Right hindlimb (tissue), 1 donor: ENCODE data around the gene SMYD3.
"Not testable (repeated sequence)": the region's sequence is repeated elsewhere in the genome, so short reads cannot be mapped to it uniquely, and the experiment has no call there.

Experiments
- DNase-seq: peaks from one replicate; pipeline ENCODE4 v3.0.0-alpha.2; 2018

The SMYD3 gene

GRCh38 chr1:245965398-245965797 lies 541.7 kb downstream of the SMYD3 start:
- no peak for DNase-seq

DNA sequence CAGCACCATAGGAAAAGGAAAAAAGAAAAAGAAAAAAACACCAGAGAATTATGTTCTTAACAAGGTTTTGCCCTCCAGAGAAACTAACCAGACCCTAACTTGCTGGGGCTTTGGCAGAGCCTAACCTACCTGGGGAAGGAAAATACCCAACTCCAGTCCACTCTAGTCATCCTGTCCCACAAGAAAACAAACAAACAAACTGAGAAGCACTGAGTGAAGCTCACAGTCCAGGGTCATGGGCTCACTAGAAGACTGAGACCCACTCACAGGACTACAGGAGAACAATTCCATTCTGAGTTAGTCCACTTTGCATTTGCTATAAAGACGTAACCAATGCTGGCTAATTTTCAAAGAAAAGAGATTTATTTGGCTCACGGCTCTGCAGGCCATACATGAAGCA lies 543.4 kb downstream of the SMYD3 start:
- no peak for DNase-seq

DNA sequence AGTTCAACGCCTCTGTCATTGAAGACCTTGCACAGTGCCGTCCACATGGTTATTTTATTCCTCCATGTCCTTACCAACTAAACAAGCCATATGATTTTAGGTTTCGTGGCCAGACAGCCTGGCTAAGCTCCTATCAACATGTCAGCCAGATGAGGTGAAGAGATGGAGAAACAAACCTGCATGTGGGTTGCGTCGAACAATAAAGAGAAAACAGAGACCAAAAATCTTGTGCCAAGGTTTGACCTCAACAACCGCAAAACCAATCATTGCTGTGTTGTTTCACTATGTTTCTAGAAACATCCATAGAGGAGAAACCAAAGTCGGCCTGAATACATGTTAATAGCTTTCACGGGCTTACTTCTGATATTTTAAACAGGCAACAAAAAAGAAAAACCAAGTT lies 544.6 kb downstream of the SMYD3 start:
- no peak for DNase-seq

DNA sequence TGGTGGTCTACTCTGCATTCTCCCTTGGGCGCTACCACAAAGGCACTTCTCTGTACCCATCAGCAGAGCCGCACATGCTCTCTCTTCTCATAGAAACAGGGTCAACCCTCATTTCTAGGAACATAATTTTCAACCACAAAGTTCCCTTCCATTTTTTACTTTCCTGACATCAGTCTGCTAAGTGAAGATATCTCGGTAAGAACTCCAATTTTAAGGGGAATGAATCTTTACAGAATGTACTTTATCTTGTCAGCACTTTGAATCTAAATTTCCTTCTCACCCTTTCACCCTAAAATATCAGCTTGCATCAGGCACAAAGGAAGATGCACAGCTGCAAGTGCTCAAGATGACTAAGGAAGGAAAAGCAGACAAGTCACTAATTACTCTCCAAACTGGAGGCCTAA lies 545.9 kb downstream of the SMYD3 start:
- DNase-seq, result no peak

- DNase-seq, result no peak
These were observed 546.9 kb downstream of the SMYD3 start for GRCh38 chr1:245960171-245960570.

DNA sequence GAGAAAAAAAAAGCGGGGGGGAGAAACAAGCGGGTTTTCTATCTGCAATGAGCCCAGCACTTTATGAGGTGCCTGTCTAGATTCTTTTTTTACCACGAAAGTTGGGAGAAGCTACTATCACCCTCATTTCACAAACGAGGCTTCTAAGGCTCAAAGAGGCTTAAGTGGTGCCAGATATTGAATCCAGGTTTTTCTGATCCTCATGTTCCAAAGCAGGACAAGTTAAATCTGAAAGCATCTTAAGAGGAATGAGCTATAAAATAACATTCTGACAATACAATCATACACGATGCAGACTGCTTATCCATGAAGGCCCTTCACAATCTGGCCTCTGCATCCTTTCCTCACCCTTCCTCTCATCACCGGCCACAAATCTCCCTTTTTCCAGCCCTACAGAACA lies 549.1 kb downstream of the SMYD3 start:
- DNase-seq, result no peak

DNA sequence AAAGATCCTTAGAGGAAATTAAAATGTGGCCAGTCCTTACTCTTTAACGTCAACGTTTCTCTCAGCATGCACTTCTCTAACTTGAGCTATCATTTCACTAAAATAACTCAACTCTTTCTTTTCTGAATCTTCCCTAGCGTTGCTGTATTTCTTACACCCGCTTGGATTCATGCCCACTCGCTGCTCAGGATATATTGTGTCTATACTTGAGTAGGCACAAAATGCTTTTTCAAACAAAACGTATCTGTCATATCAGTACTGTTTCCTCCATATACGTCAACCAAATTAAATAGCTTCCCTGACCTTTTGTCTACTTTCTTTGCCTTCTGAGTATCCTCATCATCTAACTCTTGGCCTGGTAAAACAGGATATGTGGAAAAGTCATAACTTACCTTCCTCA lies 549.7 kb downstream of the SMYD3 start:
- no peak for DNase-seq

DNA sequence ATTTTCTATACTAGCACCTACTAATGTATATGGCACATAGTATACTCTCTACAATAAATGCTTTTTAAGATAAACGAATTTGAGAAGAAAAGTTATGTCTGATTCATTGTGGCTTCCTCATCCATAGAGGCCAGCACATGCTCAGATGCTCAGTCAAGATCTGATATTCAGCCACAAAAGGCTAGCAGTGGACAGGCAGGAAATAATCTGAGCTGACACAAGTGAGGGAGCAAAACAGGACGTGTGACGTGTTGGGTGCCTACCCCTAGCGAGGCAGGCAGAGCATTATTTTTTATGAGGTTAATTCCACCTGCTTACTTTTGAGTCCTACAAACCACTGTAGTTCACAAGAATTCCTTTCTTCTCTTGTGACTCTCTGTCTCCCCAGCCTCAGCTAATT lies 550.9 kb downstream of the SMYD3 start:
- no peak for DNase-seq

- no peak for DNase-seq
These were observed 553.0 kb downstream of the SMYD3 start for GRCh38 chr1:245953876-245954660.

- no peak for DNase-seq
These were observed 554.6 kb downstream of the SMYD3 start for GRCh38 chr1:245952383-245953026.

- no peak for DNase-seq
These were observed 558.3 kb downstream of the SMYD3 start for GRCh38 chr1:245948786-245949185.

- no peak for DNase-seq
These were observed 560.2 kb downstream of the SMYD3 start for GRCh38 chr1:245946905-245947304.

DNA sequence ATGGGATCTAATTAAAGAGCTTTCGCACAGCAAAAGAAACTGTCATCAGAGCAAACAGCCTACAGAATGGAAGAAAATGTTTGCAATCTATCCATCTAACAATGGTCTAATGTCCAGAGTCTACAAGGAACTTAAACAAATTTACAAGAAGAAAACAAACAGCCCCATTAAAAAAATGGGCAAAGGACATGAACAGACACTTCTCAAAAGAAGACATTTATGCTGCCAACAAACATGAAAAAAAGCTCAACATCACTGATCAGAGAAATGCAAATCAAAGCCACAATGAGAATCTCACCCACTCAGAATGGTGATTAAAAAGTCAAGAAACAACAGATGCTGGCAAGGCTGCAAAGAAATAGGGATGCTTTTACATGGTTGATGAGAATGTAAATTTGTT lies 561.9 kb downstream of the SMYD3 start:
- DNase-seq, result not testable (repeated sequence)

- no peak for DNase-seq
These were observed 564.2 kb downstream of the SMYD3 start for GRCh38 chr1:245942856-245943255.

GRCh38 chr1:245941771-245942170 lies 565.3 kb downstream of the SMYD3 start:
- DNase-seq, result not testable (repeated sequence)

DNA sequence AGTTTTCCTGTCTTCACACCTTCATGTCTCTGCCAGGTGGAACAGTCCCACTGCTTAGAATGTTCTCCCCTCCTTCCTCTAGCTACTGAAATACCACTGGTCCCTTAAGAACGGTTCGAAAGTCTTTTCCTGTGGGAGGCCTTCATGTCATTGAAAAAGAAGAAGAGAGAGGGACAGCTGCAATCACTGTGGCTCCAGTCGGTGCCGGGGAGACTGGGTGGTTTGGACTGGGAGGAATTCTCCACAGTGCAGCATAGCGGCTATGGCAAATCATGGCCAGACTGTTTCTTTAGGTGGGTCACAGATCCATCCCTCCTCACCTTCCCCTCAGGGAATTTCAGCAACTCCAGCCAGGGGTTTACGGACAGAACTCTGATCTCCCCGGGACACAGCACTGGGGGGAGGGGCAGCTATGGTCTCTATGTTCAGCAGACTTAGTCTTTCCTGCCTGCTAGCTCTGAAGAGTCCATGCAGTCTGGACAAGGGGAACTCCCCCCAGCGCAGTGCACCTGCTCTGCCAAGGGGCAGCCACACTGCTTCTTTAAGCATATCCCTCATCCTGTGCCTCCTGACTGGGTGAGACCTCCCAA lies 567.2 kb downstream of the SMYD3 start:
- DNase-seq, result no peak

DNA sequence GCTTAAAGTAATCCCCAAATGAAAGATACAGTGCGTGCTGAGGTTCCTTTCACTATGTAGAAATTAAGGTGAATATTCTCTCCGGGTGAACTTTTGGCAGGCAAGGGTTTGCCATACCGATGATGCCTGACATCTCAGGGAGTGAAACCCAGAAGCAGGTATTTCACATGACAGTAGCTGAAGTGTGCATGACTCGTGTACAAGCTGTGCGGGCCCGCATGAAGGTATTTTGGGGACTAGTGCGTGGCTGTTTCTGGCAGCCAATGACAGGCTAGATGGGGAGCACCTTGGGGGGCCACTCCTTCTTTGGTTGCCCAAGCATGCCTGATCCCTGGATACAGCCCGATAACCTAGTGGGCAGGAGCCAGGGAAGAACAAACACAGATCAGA lies 569.0 kb downstream of the SMYD3 start:
- DNase-seq, result no peak

DNA sequence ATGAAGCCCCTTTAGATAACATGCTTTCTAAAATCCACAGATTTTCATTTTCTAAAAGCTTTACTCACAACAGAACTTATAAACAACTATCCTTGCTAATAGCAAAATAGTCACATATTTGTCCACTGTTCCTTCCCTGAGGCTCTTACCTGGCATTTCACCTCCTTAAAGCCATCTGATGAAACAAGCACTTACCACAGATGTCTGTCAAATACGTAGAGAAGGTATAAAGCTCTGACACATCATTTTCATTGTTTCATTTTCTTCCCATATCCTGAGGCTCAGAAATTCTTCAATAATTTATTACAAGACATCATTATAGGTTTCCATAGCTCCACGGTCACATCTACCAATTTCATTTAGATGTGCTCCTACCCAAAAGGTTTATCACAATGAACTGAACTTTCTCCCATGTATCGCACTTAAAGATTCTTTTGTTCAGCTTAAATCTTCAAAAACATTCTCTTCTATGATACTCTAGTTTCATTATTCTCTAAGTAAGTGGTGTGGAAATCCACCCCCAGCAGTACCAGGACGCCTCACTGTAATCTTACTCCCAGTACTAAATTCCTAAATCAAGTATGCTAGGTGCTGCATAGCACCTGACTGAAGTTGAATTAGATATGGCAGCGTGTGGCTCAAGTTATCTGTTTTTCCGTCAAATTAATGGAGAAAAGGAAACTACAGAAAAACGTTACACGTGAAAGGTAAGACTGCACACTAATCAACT lies 569.6 kb downstream of the SMYD3 start:
- no peak for DNase-seq

- DNase-seq, result no peak
These were observed 572.7 kb downstream of the SMYD3 start for GRCh38 chr1:245934409-245934808.

DNA sequence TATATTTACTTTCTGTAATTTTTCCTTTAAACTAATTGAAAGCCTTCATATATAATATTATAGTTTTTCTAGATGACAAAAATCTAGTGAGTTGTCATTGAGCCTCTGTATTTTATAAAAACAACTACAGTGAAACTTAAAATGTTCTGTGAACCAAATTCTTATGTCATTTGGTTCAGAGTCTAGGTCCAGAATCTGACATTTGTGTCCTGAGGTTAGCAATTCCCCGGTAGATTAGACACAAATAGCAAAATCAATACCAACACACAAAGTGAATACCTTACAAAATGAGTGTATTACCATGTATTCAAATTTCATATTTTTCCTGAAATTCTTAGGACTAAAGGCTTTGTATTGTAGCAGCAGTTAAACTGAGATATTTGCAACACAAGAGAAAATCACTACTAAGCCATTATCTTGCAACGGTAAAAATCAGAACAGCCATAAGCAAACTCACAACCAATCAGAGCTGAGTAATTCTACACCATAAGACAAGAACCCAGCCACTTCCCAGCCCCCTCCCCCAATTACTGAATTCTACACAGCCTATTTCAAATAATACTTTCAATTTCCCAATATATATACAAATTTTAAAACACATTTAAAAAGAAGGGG lies 573.5 kb downstream of the SMYD3 start:
- no peak for DNase-seq

- DNase-seq, result no peak
These were observed 574.6 kb downstream of the SMYD3 start for GRCh38 chr1:245932302-245932972.

GRCh38 chr1:245931450-245931849 lies 575.6 kb downstream of the SMYD3 start:
- no peak for DNase-seq

- DNase-seq, result no peak
These were observed 577.9 kb downstream of the SMYD3 start for GRCh38 chr1:245929224-245929623.
